GM12891 (cell line): ENCODE measurements around the gene HAS3.

Experiments
- POLR2A ChIP-seq: IDR thresholded peaks from 2 replicates; pipeline ENCODE4 v1.6.1; 2011; ENCODE audit warnings: low read depth, low read length, control low read depth
- POLR2AphosphoS5 ChIP-seq: IDR thresholded peaks from 2 replicates; pipeline ENCODE4 v1.6.1; 2011; ENCODE audit warnings: low read depth, low read length, control low read depth
- POU2F2 ChIP-seq: IDR thresholded peaks from 2 replicates; pipeline ENCODE4 v1.6.1; 2011; ENCODE audit warnings: low read depth, mild to moderate bottlenecking, control low read depth, low read length, moderate library complexity

DNA sequence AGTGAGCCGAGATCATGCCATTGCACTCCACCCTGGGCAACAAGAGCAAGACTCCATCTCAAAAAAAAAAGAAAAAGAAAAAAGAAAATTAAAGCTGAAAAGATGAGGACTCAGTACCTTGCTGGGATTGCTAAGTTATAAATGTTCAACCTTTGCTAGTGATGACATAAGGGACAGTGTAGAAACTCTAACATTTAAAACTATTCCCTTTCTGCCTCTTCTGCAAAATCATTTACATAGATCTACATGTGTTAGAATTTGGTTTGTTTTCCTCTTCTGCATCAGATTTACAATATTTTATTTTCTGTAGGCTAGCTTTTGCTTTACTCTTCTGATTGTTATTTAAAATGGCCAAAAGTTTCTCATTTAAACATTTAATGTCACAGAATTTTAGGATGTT is 49.5 kb upstream of the HAS3 start:
- TF ChIP-seq POLR2A = no peak
- TF ChIP-seq POLR2AphosphoS5 = no peak
- TF ChIP-seq POU2F2 = no peak
